H1 (cell line): ENCODE results near the gene ZSCAN18. TPM values are rescaled to one million over a fixed set of nuclear protein-coding genes. Genes with fewer than 3 reads are reported as not detected.

Experiments
- CTCF ChIA-PET: fragments of 300-600 bp; sonication (Branson Sonifier 250); formaldehyde crosslinking; loops from one replicate; lab custom pipeline; 2021; ENCODE audit not compliant: partially characterized antibody; lab: Charles Lee
- POLR2A ChIA-PET: fragments of 300-600 bp; sonication (Branson Sonifier 250); formaldehyde crosslinking; loops from one replicate; lab custom pipeline; 2021; ENCODE audit warnings: inconsistent platforms; ENCODE audit not compliant: partially characterized antibody; lab: Charles Lee
- DNase-seq, 2 experiments: peaks; one replicate each; pipeline versions ENCODE4 v3.0.0 to v3.0.0-alpha.2; 2010 to 2022; ENCODE audit warnings: low spot score in 2 of 2, low read depth in 1 of 2, mixed read lengths in 1 of 2
- FAIRE-seq: peaks from 2 replicates; lab custom pipeline; 2011; peaks lifted over from hg19 to GRCh38; lab: Jason Lieb, UNC
- H2AFZ ChIP-seq: 2 replicates; pipeline ENCODE4 v1.8.1; 2012; ENCODE audit warnings: low read length, inconsistent platforms
- H2AK5ac ChIP-seq: 2 replicates; pipeline ENCODE4 v1.6.1; 2013; ENCODE audit warnings: low read depth, low read length
- H2BK120ac ChIP-seq: replicated peaks from 2 replicates; pipeline ENCODE3; 2013; ENCODE audit warnings: low read depth, low read length, inconsistent platforms
- H2BK12ac ChIP-seq: 2 replicates; pipeline ENCODE4 v1.6.1; 2013; ENCODE audit warnings: low read depth, low read length
- H2BK15ac ChIP-seq: 2 replicates; pipeline ENCODE4 v1.6.1; 2013; ENCODE audit warnings: low read length
- H2BK20ac ChIP-seq: 2 replicates; pipeline ENCODE4 v1.6.1; 2013; ENCODE audit warnings: low read length
- H2BK5ac ChIP-seq: 2 replicates; pipeline ENCODE4 v1.6.1; 2013; ENCODE audit warnings: low read depth, low read length
- H3K14ac ChIP-seq: 2 replicates; pipeline ENCODE4 v1.6.1; 2013; ENCODE audit warnings: inconsistent platforms; ENCODE audit not compliant: insufficient read length
- H3K18ac ChIP-seq: 2 replicates; pipeline ENCODE4 v1.6.1; 2013; ENCODE audit warnings: low read length; ENCODE audit errors: extremely low read depth
- H3K23ac ChIP-seq: 2 replicates; pipeline ENCODE4 v1.6.1; 2013; ENCODE audit warnings: inconsistent platforms; ENCODE audit not compliant: insufficient read length
- H3K23me2 ChIP-seq: 2 replicates; pipeline ENCODE4 v1.6.1; 2013; ENCODE audit warnings: low read depth, low read length
- H3K27ac ChIP-seq: 2 replicates; pipeline ENCODE4 v1.6.1; 2011; ENCODE audit warnings: low read depth, low read length, inconsistent platforms
- H3K27me3 ChIP-seq, 4 experiments: replicated peaks in 1 of 4; 1 replicate in 1 of 4; 2 replicates in 3 of 4; pipeline versions ENCODE4 v1.6.1 to v1.8.1; 2011 to 2013; ENCODE audit warnings: low read length in 3 of 4, mild to moderate bottlenecking in 3 of 4, inconsistent platforms in 2 of 4, mixed read lengths in 2 of 4, moderate library complexity in 1 of 4; ENCODE audit not compliant: control insufficient read depth in 3 of 4, insufficient read depth in 3 of 4; ENCODE audit errors: extremely low read depth in 1 of 4
- H3K36me3 ChIP-seq, 4 experiments: 2 replicates each; pipeline versions ENCODE4 v1.6.1 to v1.8.1; 2011 to 2013; ENCODE audit warnings: mild to moderate bottlenecking in 4 of 4, low read length in 3 of 4, moderate library complexity in 2 of 4, control low read depth in 1 of 4, inconsistent platforms in 1 of 4; ENCODE audit not compliant: insufficient read depth in 4 of 4, control insufficient read depth in 2 of 4
- H3K4ac ChIP-seq: replicated peaks from 2 replicates; pipeline ENCODE3; 2013; ENCODE audit warnings: low read length, low read depth, mixed read lengths, inconsistent platforms; ENCODE audit not compliant: insufficient read length
- H3K4me1 ChIP-seq, 4 experiments: replicated peaks in 1 of 4; 1 replicate in 1 of 4; 2 replicates in 3 of 4; pipeline versions ENCODE4 v1.6.1 to v1.8.1; 2011 to 2013; ENCODE audit warnings: low read length in 3 of 4, inconsistent platforms in 2 of 4, mixed read lengths in 1 of 4; ENCODE audit not compliant: insufficient read depth in 4 of 4, control insufficient read depth in 3 of 4
- H3K4me2 ChIP-seq, 2 experiments: 2 replicates each; pipeline versions ENCODE4 v1.6.1 to v1.8.1; 2011 to 2013; ENCODE audit warnings: low read depth in 2 of 2, low read length in 2 of 2, control low read depth in 1 of 2, inconsistent platforms in 1 of 2, mild to moderate bottlenecking in 1 of 2; ENCODE audit not compliant: insufficient read depth in 1 of 2
- H3K4me3 ChIP-seq, 4 experiments: fragments of 200-600, 300-600 bp in 1 of 4; sonication (generic), shearing (Covaris generic), sonication (Bioruptor Twin) in 1 of 4; 2 replicates each; pipeline versions ENCODE4 v1.5.1 to v1.8.1; 2011 to 2016; ENCODE audit warnings: low read length in 4 of 4, low read depth in 3 of 4, control low read depth in 2 of 4, inconsistent platforms in 2 of 4, mild to moderate bottlenecking in 2 of 4, mixed read lengths in 1 of 4, moderate library complexity in 1 of 4; ENCODE audit not compliant: insufficient read depth in 2 of 4; ENCODE audit errors: extremely low read depth in 1 of 4
- H3K56ac ChIP-seq: replicated peaks from 2 replicates; pipeline ENCODE3; 2013; ENCODE audit warnings: low read depth, mild to moderate bottlenecking, mixed read lengths, low read length, inconsistent platforms; ENCODE audit not compliant: insufficient read length
- H3K79me1 ChIP-seq: 2 replicates; pipeline ENCODE4 v1.6.1; 2013; ENCODE audit warnings: low read depth, low read length, control low read depth
- H3K79me2 ChIP-seq, 2 experiments: 2 replicates each; pipeline versions ENCODE4 v1.6.1 to v1.8.1; 2012 to 2013; ENCODE audit warnings: low read length in 2 of 2, mild to moderate bottlenecking in 2 of 2, inconsistent platforms in 1 of 2; ENCODE audit not compliant: insufficient read depth in 2 of 2, control insufficient read depth in 1 of 2
- H3K9ac ChIP-seq, 4 experiments: replicated peaks in 1 of 4; 1 replicate in 1 of 4; 2 replicates in 3 of 4; pipeline versions ENCODE4 v1.6.1 to v1.8.1; 2011 to 2013; ENCODE audit warnings: low read depth in 3 of 4, low read length in 3 of 4, control low read depth in 2 of 4, mild to moderate bottlenecking in 2 of 4, moderate library complexity in 2 of 4, inconsistent platforms in 1 of 4; ENCODE audit errors: extremely low read depth in 1 of 4
- H3K9me3 ChIP-seq, 2 experiments: 2 replicates each; pipeline versions ENCODE4 v1.6.1 to v1.8.1; 2012 to 2013; ENCODE audit warnings: mild to moderate bottlenecking in 2 of 2, moderate library complexity in 2 of 2, control low read depth in 1 of 2, inconsistent platforms in 1 of 2, low read depth in 1 of 2, low read length in 1 of 2, mixed read lengths in 1 of 2; ENCODE audit not compliant: insufficient read depth in 2 of 2
- H4K20me1 ChIP-seq, 2 experiments: replicated peaks in 1 of 2; 2 replicates each; pipeline versions ENCODE3 to v1.8.1; 2011 to 2013; ENCODE audit warnings: inconsistent platforms in 2 of 2, low read length in 2 of 2, mild to moderate bottlenecking in 1 of 2; ENCODE audit not compliant: insufficient read depth in 2 of 2, control insufficient read depth in 1 of 2
- H4K5ac ChIP-seq: 2 replicates; pipeline ENCODE4 v1.6.1; 2013; ENCODE audit warnings: low read length, low read depth, mixed read lengths, inconsistent platforms; ENCODE audit not compliant: insufficient read length
- H4K8ac ChIP-seq: 2 replicates; pipeline ENCODE4 v1.8.0; 2013; ENCODE audit warnings: mild to moderate bottlenecking, moderate library complexity, low read length, inconsistent platforms; ENCODE audit not compliant: insufficient read depth; ENCODE audit errors: extremely low read depth
- H4K91ac ChIP-seq: replicated peaks from 2 replicates; pipeline ENCODE3; 2013; ENCODE audit warnings: low read length, mixed read lengths, inconsistent platforms; ENCODE audit not compliant: insufficient read length
- POLR2A ChIP-seq, 2 experiments: IDR thresholded peaks; 1 replicate in 1 of 2; 2 replicates in 1 of 2; pipeline ENCODE4 v1.6.1; 2011; ENCODE audit warnings: low read depth in 2 of 2, low read length in 2 of 2, mild to moderate bottlenecking in 2 of 2; ENCODE audit errors: control extremely low read depth in 1 of 2
- WGBS, 2 experiments: shearing (Covaris generic) in 1 of 2; methylation state at CpG; one replicate each; pipeline versions ENCODE4 v1.1.6 to v1.1.7; 2013 to 2015; ENCODE audit warnings: low lambda C conversion rate in 2 of 2, mixed read lengths in 2 of 2, inconsistent platforms in 1 of 2, low coverage in 1 of 2, missing lambda C conversion rate in 1 of 2; ENCODE audit not compliant: insufficient replicate concordance in 2 of 2, insufficient coverage in 1 of 2, insufficient read length in 1 of 2; ENCODE audit errors: extremely low coverage in 1 of 2, missing lambda C conversion rate in 1 of 2; 5-methylcytosine and 5-hydroxymethylcytosine counted together
- polyA plus RNA-seq, 7 experiments: library from polyadenylated mRNA; depleted of rRNA in 3 of 7; stranded (reverse) in 5 of 7; unstranded in 2 of 7; fragments of >200 nt in 5 of 7; fragments of 200-250 nt in 2 of 7; gene quantifications; 1 replicate in 5 of 7; 2 replicates in 1 of 7; 4 replicates in 1 of 7; pipeline versions ENCODE4 v1.2.1 to v1.2.3, GENCODE V29; 2011 to 2013; ENCODE audit warnings: missing spikeins in 2 of 7, mixed read lengths in 2 of 7
- total RNA-seq: library from RNA; stranded (reverse); fragmentation: NEBNext Ultra II Directional; extraction: Animal tissue kit (Norgen Biotek cat#: 25700); gene quantifications from 2 replicates; pipeline ENCODE4 v1.2.1, GENCODE V29; 2021

The ZSCAN18 gene
- total and polyA plus RNA-seq, 2 of the 8 experiments (the other 6 are each of a cell fraction or from before 2014, with no cell fraction given) = 37.0 to 41.4 TPM

DNA sequence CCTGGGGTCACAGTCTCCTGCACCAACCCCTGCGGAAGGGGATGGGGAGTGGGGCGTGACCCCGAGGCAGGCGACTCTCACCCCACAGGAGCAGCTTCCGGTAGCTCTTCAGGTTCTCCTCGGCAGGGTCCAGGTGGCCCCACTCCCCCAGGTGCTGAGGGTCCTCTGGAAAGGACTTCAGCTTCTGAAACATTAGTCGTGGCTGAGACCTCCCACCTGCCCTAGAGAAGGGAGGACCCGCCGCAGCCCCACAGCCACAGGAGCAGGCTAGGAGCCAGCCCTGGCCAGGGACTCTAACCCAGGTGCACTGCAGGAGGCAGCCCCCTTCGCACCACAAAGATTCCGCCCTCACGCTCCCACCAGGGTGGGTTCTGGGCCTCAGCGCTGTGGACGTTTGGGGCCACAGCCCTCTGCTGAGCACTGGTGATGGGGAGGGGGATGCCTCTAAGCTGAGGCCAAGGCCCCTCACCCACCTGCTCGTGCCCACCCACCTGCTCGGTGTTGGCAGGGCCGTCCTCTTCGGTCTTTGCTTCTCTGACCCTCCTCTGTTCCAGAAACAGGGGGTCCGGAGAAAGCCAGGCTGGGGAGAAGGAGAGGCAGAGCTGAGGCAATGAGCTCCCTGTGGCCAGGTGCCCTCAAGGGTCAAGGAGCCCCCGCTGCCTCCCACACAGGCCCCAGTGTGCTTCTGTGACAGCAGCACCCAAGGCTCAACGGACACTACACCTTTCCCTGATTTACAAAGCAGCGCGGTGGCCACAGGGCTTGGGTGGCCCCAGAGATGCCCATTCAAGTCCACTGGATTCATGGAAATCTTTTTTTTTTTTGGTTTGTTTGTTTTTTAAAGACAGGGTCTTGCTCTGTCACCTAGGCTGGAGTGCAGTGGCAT lies 11.0 kb downstream of the ZSCAN18 start:
- Histone ChIP-seq H2BK20ac (no peak overlapping the region), H3K27ac (no peak overlapping the region), H3K4me3 (no peak overlapping the region), H3K9me3 (no peaks in the 10 kb centered on the region; a peak in 1 of 4 replicates), H4K8ac (peak overlapping the region; percentile 65; the same call in 1 of the 2 replicates), H3K9ac (no peak overlapping the region), H2BK120ac (no peak overlapping the region), H3K36me3 (peaks cover 2 to 34% (median 16%) of the 10 kb centered on the region in 4 experiments; a peak in 7 of 8 replicates), H2AK5ac (no peak overlapping the region), H3K27me3 (no peaks in the 10 kb centered on the region), H2BK15ac (no peak overlapping the region), H4K5ac (no peak overlapping the region), H3K79me2 (no peaks in the 10 kb centered on the region), H4K20me1 (peaks cover 0 to 3% of the 10 kb centered on the region in 2 experiments), H3K4me1 (0 out of 7 replicates have a peak, but pooled peaks cover 0 to 2% (median 0%) of the 10 kb centered on the region in 4 experiments), H3K4me2 (no peak overlapping the region), H3K14ac (no peak overlapping the region), H2BK12ac (no peak overlapping the region), H4K91ac (no peak overlapping the region), H3K4ac (no peak overlapping the region), H3K23ac (no peak overlapping the region), H3K23me2 (no peaks in the 10 kb centered on the region), H3K18ac (no peak overlapping the region), H2AFZ (no peak overlapping the region), H3K56ac (no peak overlapping the region), H3K79me1 (no peaks in the 10 kb centered on the region), H2BK5ac (no peak overlapping the region)
- DNase-seq = no peak
- ChIA-PET CTCF (interaction anchor here (0.7 kb wide), 1 partner anchor 32 kb away, joined by 3 read pairs; no protein-coding TSS in a partner anchor), POLR2A (interaction anchor here (0.6 to 4.4 kb wide), 7 partner anchors 8 to 149 kb away, joined by 3 to 19 read pairs (median 6); partner anchors contain the start of gene ZSCAN18)
- 94% methylated on average over 18 of the region's 23 CpGs; no CpG with 5 or more reads in 1 of the 2 experiments for WGBS, 2 experiments
- FAIRE-seq = no peak
- TF ChIP-seq POLR2A (IDR thresholded peaks at IDR 0.05; ENCODE audit: control extremely low read depth in 1 of 2, low read depth in 2 of 2, low read length in 2 of 2) = 0 out of 3 replicates have a peak, but pooled peaks of 1 of the 2 experiments have one; percentile 21
